Liver (tissue), 9 donors: ENCODE measurements around the gene HEATR5A. TPM values are rescaled to one million over a fixed set of nuclear protein-coding genes. Genes with fewer than 3 reads are reported as not detected.

ENCODE experiments used
- DNase-seq: peaks from one replicate; pipeline ENCODE4 v3.0.0-alpha.2; 2017; ENCODE audit warnings: low spot score
- H3K27ac ChIP-seq, 2 donors: one replicate each; pipeline ENCODE4 v1.7.0; 2013; ENCODE audit warnings: inconsistent platforms in 2 of 2, low read length in 2 of 2, control low read depth in 1 of 2, low read depth in 1 of 2, mild to moderate bottlenecking in 1 of 2
- H3K27me3 ChIP-seq, 4 donors: one replicate each; pipeline versions ENCODE4 v1.6.1 to v1.7.0; 2013; ENCODE audit warnings: low read length in 3 of 4, inconsistent platforms in 1 of 4, mild to moderate bottlenecking in 1 of 4, moderate library complexity in 1 of 4; ENCODE audit not compliant: control insufficient read depth in 4 of 4, insufficient read depth in 4 of 4
- H3K36me3 ChIP-seq, 4 donors: one replicate each; pipeline versions ENCODE4 v1.6.1 to v1.7.0; 2013; ENCODE audit warnings: low read length in 3 of 4, mild to moderate bottlenecking in 3 of 4, low read depth in 1 of 4, moderate library complexity in 1 of 4; ENCODE audit not compliant: control insufficient read depth in 4 of 4, insufficient read depth in 3 of 4
- H3K4me1 ChIP-seq, 4 donors: one replicate each; pipeline versions ENCODE4 v1.6.1 to v1.7.0; 2013; ENCODE audit warnings: low read length in 3 of 4, mild to moderate bottlenecking in 3 of 4, moderate library complexity in 1 of 4; ENCODE audit not compliant: control insufficient read depth in 4 of 4, insufficient read depth in 4 of 4
- H3K4me3 ChIP-seq, 3 donors: one replicate each; pipeline versions ENCODE4 v1.6.1 to v1.7.0; 2013; ENCODE audit warnings: low read length in 3 of 3, control low read depth in 1 of 3, low read depth in 1 of 3, mild to moderate bottlenecking in 1 of 3
- H3K9ac ChIP-seq, 2 donors: one replicate each; pipeline ENCODE4 v1.7.0; 2013; ENCODE audit warnings: low read length in 2 of 2, mild to moderate bottlenecking in 2 of 2, moderate library complexity in 2 of 2, control low read depth in 1 of 2, low read depth in 1 of 2
- H3K9me3 ChIP-seq, 4 donors: one replicate each; pipeline versions ENCODE4 v1.6.1 to v1.7.0; 2013; ENCODE audit warnings: low read length in 3 of 4; ENCODE audit not compliant: control insufficient read depth in 4 of 4
- ATF3 ChIP-seq: IDR thresholded peaks from 2 replicates; pipeline ENCODE4 v1.6.1; 2016; ENCODE audit warnings: antibody characterized with exemption
- CTCF ChIP-seq: fragments of 150-350 bp; IDR thresholded peaks from 2 replicates; pipeline ENCODE4 v1.5.1; 2017; ENCODE audit warnings: improper control_type of control experiment, low read depth, low read length; ENCODE audit not compliant: missing input control
- EGR1 ChIP-seq, 2 donors: IDR thresholded peaks; 2 replicates each; pipeline ENCODE4 v1.6.1; 2016 to 2018; ENCODE audit warnings: antibody characterized with exemption in 2 of 2, low read depth in 2 of 2
- FOXA1 ChIP-seq: IDR thresholded peaks from 2 replicates; pipeline ENCODE4 v1.6.1; 2016; ENCODE audit warnings: antibody characterized with exemption
- FOXA2 ChIP-seq: IDR thresholded peaks from 2 replicates; pipeline ENCODE4 v1.6.1; 2016; ENCODE audit warnings: antibody characterized with exemption
- GABPA ChIP-seq, 2 donors: IDR thresholded peaks in 1 of 2; conservative IDR thresholded peaks in 1 of 2; 2 replicates each; pipeline ENCODE4 v1.6.1; 2016; ENCODE audit warnings: antibody characterized with exemption in 2 of 2, mild to moderate bottlenecking in 1 of 2, moderate library complexity in 1 of 2
- HNF4A ChIP-seq, 2 donors: conservative IDR thresholded peaks; 2 replicates each; pipeline ENCODE4 v1.6.1; 2016; ENCODE audit warnings: antibody characterized with exemption in 2 of 2, mild to moderate bottlenecking in 2 of 2
- HNF4G ChIP-seq: IDR thresholded peaks from 2 replicates; pipeline ENCODE4 v1.6.1; 2016; ENCODE audit warnings: antibody characterized with exemption
- JUND ChIP-seq, 2 donors: IDR thresholded peaks; 2 replicates each; pipeline ENCODE4 v1.6.1; 2016; ENCODE audit warnings: antibody characterized with exemption in 2 of 2
- MAX ChIP-seq: IDR thresholded peaks from 2 replicates; pipeline ENCODE4 v1.6.1; 2016; ENCODE audit warnings: antibody characterized with exemption
- NR2F2 ChIP-seq: IDR thresholded peaks from 2 replicates; pipeline ENCODE4 v1.6.1; 2016; ENCODE audit warnings: antibody characterized with exemption
- RAD21 ChIP-seq, 2 donors: IDR thresholded peaks; 2 replicates each; pipeline ENCODE4 v1.6.1; 2016; ENCODE audit warnings: antibody characterized with exemption in 2 of 2, mild to moderate bottlenecking in 2 of 2
- REST ChIP-seq: IDR thresholded peaks from 2 replicates; pipeline ENCODE4 v1.6.1; 2016; ENCODE audit warnings: antibody characterized with exemption, mild to moderate bottlenecking
- RXRA ChIP-seq, 2 donors: IDR thresholded peaks; 2 replicates each; pipeline ENCODE4 v1.6.1; 2017 to 2018; ENCODE audit warnings: antibody characterized with exemption in 2 of 2, mild to moderate bottlenecking in 1 of 2
- SP1 ChIP-seq: IDR thresholded peaks from 2 replicates; pipeline ENCODE4 v1.6.1; 2018; ENCODE audit warnings: antibody characterized with exemption, mild to moderate bottlenecking
- TAF1 ChIP-seq: conservative IDR thresholded peaks from 2 replicates; pipeline ENCODE4 v1.6.1; 2016; ENCODE audit warnings: antibody characterized with exemption, mild to moderate bottlenecking
- YY1 ChIP-seq: IDR thresholded peaks from 2 replicates; pipeline ENCODE4 v1.6.1; 2016; ENCODE audit warnings: antibody characterized with exemption, mild to moderate bottlenecking
- ZBTB33 ChIP-seq: IDR thresholded peaks from 2 replicates; pipeline ENCODE4 v1.6.1; 2016; ENCODE audit warnings: antibody characterized with exemption
- WGBS: extraction: QIAGEN DNeasy Blood & Tissue Kit; methylation state at CpG from one replicate; pipeline ENCODE4 v1.1.7; 2013; 5-methylcytosine and 5-hydroxymethylcytosine counted together
- polyA plus RNA-seq, 2 donors: library from polyadenylated mRNA; stranded (reverse) in 1 of 2; unstranded in 1 of 2; fragments of 200-250 nt in 1 of 2; fragments of >200 nt in 1 of 2; fragmentation: Nextera tagmentation in 1 of 2; extraction: Ambion mirVana in 1 of 2; gene quantifications; one replicate each; pipeline versions ENCODE4 v1.2.1 to v1.2.3, GENCODE V29; 2013 to 2015
- total RNA-seq, 2 donors: library from RNA; depleted of rRNA; stranded (reverse); fragments of >200 nt; gene quantifications; one replicate each; pipeline ENCODE4 v1.2.3, GENCODE V29; 2014
- donor health status: healthy.
- donor health status: healthy.
- donor health status: healthy.
- donor health status: healthy.
- donor health status: healthy.

Gene HEATR5A
- total and polyA plus RNA-seq, 4 donors = 7.3 to 22.8 (median 10.1) TPM

GRCh38 chr14:31371646-31372045 lies 48.7 kb downstream of the HEATR5A start:
- H3K9ac ChIP-seq = no peak overlapping the region
- no peaks in the 10 kb centered on the region for H3K9me3 ChIP-seq
- no peaks in the 10 kb centered on the region for H3K27me3 ChIP-seq
- no peak for DNase-seq
- WGBS = 55% methylated on average over 2 of the region's 2 CpGs
- H3K27ac ChIP-seq = no peak overlapping the region
- no peak overlapping the region for H3K4me3 ChIP-seq
- peaks cover 5 to 14% (median 8%) of the 10 kb centered on the region in 4 donors for H3K36me3 ChIP-seq
- no peaks in the 10 kb centered on the region for H3K4me1 ChIP-seq
- TF ChIP-seq FOXA2 (no peak), NR2F2 (no peak), TAF1 (no peak), YY1 (no peak), RAD21 (IDR thresholded peaks at IDR 0.05) (no peak), ZBTB33 (no peak), HNF4A (conservative IDR thresholded peaks at IDR 0.05) (no peak), REST (no peak), GABPA (IDR thresholded peaks at IDR 0.05 in 1 of 2, conservative IDR thresholded peaks at IDR 0.05 in 1 of 2) (no peak), EGR1 (IDR thresholded peaks at IDR 0.05; ENCODE audit: low read depth in 2 of 2) (no peak), CTCF (no peak), FOXA1 (no peak), HNF4G (no peak), ATF3 (no peak), RXRA (IDR thresholded peaks at IDR 0.05) (no peak), SP1 (no peak), JUND (IDR thresholded peaks at IDR 0.05) (no peak), MAX (no peak)
